Ishikawa (cell line): ENCODE data around the gene PLS1.

Source experiments
- CEBPB ChIP-seq: IDR thresholded peaks from 2 replicates; pipeline ENCODE4 v1.6.1; 2012
- FOXM1 ChIP-seq: IDR thresholded peaks from 2 replicates; pipeline ENCODE4 v1.6.1; 2012; ENCODE audit warnings: low read depth, borderline replicate concordance
- TF ChIP-seq, protein P1 (sequence below): IDR thresholded peaks from 2 replicates; pipeline ENCODE4 v1.6.1; 2012; ENCODE audit warnings: low read depth, mild to moderate bottlenecking
- TF ChIP-seq, protein P2 (sequence below): IDR thresholded peaks from 2 replicates; pipeline ENCODE4 v1.6.1; 2012

DNA sequence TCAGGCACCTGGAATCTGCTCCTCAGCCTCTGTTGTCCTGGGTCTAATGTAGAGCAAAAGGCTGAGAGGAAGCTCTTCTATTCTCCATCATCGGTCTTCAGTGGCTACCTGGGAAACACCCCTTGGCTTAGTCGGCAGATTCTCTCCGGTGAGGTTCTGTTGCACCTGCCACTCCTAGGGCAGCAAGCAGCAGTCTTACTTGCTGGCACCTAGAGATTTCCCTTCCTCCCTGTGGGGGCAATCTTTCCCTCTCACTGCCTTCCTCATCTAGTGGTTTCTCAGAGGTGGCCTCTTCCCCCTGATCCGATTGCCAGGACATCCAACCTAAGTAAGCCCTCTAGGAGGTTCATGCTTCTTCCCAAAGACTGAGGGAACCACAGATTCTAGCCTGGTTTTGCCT, 60.8 kb downstream of the PLS1 start:
- TF ChIP-seq, protein P1, sequence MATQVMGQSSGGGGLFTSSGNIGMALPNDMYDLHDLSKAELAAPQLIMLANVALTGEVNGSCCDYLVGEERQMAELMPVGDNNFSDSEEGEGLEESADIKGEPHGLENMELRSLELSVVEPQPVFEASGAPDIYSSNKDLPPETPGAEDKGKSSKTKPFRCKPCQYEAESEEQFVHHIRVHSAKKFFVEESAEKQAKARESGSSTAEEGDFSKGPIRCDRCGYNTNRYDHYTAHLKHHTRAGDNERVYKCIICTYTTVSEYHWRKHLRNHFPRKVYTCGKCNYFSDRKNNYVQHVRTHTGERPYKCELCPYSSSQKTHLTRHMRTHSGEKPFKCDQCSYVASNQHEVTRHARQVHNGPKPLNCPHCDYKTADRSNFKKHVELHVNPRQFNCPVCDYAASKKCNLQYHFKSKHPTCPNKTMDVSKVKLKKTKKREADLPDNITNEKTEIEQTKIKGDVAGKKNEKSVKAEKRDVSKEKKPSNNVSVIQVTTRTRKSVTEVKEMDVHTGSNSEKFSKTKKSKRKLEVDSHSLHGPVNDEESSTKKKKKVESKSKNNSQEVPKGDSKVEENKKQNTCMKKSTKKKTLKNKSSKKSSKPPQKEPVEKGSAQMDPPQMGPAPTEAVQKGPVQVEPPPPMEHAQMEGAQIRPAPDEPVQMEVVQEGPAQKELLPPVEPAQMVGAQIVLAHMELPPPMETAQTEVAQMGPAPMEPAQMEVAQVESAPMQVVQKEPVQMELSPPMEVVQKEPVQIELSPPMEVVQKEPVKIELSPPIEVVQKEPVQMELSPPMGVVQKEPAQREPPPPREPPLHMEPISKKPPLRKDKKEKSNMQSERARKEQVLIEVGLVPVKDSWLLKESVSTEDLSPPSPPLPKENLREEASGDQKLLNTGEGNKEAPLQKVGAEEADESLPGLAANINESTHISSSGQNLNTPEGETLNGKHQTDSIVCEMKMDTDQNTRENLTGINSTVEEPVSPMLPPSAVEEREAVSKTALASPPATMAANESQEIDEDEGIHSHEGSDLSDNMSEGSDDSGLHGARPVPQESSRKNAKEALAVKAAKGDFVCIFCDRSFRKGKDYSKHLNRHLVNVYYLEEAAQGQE, result no peak
- TF ChIP-seq, protein P2, sequence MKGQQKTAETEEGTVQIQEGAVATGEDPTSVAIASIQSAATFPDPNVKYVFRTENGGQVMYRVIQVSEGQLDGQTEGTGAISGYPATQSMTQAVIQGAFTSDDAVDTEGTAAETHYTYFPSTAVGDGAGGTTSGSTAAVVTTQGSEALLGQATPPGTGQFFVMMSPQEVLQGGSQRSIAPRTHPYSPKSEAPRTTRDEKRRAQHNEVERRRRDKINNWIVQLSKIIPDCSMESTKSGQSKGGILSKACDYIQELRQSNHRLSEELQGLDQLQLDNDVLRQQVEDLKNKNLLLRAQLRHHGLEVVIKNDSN, result no peak
- no peak for TF ChIP-seq CEBPB
- TF ChIP-seq FOXM1, result no peak
